Activated CD4-positive, alpha-beta T cell treated with anti-CD3 and anti-CD28 coated beads, Interleukin-2, amount 50 U/mL, for 4 hours (primary cell): ENCODE measurements around the gene ITPRIP.

ENCODE experiments used
- DNase-seq, 2 experiments: peaks; one replicate each; pipeline ENCODE4 v3.0.0-alpha.2; 2020

ITPRIP gene

DNA sequence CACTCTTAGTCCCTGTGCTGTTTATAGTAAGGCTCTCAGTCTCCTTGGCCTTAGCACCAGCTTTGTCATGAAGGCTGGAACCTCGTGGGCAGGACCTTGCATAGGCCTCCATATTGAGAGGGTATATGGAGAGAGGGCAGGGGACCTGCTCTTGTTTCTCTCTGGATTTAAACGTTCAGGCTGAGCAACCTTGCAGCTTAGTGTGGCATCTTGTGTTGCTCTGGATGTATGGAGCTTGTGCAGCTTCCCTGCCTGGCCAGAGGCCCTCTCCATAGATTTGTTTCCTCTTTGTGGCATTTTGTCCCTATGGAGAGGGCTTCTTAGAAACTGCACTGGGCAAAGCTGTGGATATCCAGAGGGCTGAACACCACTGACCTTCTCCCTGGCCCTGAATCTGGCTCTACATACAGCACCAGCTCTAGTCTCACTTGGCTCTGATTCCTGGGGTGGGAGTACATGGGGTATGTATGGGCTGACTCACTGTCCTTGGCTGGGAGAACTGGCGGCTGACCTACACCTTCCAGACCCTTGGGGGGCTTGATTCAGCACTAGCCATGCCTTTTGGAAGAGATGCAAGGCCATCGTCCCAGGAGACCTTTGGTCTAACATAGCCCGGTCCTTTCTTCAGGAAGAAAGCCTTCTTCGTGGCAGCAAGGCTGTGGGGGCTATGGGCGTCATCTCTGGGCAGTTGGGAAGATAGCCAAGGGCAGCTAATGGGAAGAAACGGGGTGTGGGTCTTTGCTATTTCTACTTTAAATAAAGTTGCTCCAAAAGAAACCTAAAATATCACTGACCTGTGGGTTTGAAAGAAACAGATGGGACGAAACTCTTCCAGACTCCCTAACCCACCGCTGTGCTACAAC, 30.5 kb downstream of the ITPRIP start:
- DNase-seq: no peak

DNA sequence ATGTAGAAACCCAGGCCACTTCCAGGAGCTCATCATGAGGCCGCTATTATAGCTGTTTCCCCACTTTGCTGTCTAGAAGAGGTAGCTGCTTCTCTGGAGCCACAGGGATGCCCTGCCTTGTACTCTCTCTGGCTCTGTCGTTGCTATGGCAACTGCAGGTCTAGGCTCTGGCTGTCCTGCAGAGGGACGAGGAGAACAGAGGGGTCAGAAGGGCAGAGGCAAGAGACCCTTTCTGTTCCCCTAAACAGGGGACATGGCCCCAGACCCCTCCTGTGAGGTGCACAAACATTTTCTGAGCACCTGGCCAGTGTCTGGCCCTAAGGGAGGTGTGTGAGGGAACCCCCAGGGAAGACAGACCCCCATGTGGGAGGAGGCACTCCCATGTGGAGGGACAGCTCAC, 31.4 kb downstream of the ITPRIP start:
- DNase-seq: no peak

DNA sequence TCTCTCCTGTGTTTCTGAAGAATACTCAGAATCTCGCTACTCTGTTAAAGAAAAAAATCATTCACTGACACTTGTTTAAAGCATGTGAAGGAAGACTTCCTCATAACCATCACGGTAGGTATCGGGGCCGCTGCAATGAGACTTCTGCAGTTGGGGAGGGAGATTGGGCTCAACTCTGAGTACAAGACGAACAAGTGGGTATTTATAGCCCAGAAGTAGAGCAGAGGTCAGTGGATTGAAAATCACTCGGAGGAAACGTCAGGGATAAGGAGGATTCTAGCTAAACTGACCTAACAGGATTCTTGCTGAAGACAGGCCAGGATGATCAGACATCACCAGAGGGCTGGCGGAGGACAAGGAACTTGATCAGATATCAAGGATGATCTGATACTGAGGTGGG, 33.3 kb downstream of the ITPRIP start:
- DNase-seq: no peak

DNA sequence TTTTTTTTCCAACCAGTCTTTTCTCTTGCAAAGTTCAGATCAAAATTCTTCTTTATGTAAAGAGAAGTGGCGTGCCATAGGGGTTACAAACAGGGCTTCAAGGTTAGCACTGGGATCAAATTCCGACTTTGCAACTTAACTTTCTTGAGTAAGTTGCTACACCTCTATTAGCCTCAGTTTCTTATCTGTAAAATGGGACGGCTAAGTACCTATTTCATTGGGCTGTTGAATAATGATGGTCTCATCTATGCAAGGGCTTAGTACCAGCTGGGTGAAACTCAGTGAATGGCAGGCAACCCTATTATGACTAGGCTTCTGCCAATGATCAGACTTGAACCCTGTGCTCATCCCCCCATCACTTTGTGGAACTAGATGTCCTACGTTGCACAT, 33.9 kb downstream of the ITPRIP start:
- DNase-seq: no peak

DNA sequence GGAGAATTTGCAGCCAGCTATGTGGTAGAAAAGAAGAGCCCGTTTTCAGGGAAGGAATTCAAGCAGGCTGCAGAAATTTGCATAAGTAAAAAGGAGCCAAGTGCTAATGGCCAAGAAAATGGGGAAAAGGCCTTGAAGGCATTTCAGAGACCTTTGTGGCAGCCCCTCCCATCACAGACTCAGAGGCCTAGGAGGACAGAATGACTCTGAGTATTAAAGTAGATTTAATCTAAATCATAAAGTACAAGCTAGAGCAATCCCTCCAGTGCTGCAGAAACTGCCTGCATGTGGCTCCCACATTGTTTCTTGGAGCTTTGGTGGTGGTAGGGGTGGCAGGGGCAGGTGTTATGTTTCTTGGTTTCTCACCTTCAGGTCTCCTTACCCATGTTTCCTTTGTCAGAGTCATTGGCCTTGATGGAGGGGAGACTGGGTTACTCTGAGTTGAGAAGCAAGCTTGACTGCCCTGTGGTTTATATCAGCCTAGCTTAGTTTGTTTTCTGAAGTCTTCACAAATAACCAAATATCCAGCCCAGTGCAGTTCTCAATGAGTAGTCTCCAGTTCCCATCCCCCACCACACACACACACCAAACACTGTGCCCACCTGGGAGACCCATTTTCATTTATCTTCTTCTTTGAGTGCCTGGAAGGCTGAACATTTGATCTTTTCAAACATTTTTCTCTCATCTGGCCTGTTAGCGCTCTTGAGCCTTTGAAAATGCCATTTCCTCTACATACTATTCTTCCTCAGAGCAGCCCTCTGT, 34.5 kb downstream of the ITPRIP start:
- DNase-seq: no peak

DNA sequence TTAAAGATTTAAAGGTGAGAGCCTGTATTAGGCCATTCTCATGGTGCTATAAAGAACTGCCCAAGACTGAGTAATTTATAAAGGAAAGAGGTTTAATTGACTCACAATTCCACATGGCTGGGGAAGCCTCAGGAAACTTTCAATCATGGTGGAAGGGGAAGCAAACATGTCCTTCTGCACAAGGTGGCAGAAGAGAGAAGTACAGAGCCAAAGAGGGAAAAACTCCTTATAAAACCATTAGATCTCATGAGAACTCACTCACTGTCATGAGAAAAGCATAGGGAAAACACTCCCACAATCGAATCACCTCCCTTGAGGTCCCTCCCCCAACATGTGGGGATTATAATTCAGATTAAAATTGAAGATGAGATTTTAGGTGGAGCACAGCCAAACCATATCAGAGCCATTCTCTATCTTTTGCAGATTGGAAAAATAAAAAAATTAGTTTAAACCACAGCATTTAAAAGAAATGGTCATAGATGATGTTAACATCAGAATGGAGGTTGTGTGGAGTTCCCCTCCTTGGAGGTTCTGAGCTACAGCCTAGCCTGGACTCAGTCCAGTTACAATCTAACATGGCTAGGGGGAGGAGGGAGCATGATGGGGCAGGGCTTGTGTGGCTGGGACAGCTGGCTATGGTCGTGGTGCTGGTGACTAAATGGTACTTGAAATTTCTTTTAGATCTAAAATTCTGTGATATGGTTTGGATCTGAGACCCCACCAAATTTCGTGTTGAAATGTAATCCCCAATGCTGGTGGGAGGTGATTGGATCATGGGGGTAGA, 36.2 kb downstream of the ITPRIP start:
- no peak for DNase-seq

DNA sequence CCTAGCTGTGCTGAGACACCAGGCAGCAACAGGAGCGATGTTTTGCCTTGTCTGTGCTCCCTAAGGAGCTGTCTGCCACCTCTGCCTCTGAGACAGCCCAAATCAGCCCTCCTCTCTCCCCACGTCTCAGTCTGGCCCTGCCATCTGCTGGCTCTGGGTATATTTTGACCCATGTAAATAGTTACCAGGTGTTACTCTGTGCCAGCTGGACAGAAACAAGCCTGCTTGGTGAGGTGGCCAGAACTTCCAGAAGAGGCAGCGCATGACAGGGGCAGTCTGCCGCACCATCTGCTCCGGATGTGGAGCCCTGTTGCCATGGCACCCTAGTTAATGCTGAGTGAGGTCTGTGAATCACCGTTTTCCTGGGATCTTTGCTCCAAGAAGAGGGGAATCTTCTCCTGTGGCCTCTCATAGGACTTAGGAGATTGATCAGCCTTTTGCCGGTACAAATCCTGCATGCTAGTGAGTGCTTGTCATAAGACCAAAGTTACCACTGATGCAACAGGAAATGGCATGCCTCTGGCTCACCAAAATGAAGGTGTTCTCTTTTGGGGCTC, 37.5 kb downstream of the ITPRIP start:
- DNase-seq: no peak

DNA sequence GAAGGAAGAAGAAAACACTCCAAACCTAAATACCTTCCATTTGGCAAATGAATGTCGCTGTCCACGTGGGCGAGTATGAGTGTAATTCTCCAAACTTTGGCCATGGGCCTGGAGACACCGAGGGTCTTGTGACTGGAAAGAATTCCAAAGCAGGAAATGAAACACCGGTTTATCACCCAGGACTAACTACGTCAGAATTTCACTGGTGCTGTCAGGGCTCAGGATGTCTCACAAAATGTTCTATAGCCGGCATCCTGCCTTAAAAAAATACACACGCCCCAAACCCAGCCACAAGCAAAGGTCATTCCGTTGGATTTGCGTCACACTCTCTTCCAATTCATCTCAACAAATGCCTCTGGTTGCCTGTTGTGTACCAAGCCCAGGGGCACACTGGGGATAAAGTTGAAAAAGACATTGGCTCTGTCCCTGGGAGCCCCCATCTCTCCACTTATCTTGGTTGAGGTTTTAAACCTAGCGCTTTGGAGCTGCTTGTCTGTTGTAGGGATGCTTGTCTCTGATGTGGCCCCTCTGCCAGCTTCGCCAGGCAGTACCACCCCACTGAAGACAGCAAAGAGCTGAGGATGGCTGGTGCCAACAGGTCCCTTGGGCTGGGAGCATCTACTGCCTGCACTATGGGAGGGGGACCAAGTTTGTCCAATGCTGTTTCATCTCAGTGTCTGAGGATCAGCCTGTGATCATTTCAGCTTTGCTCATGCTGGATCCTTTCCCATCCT, 38.1 kb downstream of the ITPRIP start:
- DNase-seq: no peak

DNA sequence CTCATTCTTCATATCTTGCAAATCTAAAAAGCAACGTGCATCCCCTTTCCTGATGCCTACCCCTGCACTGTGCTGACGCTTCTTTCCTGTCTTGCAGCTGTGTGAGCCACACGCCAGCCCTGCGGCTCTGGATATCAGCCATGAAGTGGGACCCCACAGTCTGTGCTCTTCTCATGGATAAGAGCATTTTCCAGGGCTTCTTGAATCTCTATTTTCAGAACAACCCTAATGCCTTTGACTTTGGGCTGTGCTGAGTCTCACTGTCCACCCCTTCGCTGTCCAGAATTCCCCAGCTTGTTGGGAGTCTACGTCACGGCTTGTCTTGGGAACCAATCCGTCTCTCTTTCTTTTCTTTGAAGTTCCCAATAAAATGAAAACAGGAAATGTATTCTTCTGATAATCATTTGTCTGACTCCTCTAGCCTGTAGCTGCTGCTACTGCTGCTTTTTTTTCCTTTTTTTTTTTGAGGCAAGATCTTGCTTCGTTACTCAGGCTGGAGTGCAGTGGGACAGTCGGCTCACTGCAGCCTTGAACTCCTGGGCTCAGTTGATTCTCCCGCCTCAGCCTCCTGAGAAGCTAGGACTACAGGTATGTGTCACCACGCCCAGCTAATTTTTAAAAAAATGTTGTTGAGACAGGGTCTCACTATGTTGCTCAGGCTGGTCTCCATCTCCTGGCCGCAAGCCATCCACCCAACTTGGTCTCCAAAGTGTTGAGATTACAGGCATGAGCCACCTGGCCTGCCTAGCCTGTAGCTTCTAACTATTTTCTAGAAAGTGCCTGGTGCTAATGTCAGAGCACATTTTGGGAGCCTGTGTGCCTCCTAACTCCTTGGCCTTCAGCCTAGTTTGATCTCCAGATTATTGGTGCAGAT, 39.0 kb downstream of the ITPRIP start:
- DNase-seq: no peak

DNA sequence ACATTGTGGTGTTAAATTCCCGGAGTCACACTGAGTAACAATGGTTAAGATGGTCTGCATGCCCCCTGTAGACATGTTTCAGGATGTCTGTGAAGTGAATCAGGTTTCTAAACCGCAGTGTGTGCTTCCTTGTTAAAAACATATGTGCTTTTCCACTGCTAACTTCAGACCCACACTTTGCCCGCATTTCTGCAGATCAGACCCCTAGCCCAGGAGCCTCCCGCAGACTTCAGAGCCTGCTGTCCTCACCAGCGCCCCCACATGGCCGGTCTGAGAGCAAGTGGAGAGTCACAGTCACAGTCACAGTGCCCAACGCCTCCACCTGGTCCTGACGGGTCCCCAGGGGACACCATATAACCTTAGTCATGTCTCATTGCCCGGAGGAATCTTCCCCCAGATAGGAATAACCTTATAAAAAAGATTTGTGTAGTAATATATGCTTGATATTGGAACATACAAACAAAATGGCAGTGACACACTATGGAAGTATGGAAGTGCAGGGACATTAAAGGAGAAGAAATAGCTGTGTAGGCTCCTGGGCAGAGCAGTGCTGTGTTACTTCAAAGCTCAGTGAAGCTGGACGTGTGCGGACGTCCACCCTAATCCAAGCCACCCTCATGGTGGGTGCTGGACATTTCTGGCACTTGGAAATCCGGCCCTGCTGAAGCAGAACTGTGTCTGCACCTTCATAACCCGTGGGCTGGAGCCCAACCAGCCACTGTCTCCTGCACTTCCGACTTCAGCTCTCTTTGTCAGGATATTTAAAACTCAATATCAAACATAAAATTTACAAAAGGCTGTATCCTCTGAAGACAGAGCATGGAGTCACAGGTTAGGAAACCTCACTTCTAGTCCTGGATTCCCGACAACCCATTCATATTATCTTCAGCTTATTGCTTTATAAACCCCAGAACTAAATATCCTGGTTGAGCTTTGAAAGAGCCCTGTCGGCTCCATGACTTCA, 40.3 kb downstream of the ITPRIP start:
- DNase-seq: no peak

DNA sequence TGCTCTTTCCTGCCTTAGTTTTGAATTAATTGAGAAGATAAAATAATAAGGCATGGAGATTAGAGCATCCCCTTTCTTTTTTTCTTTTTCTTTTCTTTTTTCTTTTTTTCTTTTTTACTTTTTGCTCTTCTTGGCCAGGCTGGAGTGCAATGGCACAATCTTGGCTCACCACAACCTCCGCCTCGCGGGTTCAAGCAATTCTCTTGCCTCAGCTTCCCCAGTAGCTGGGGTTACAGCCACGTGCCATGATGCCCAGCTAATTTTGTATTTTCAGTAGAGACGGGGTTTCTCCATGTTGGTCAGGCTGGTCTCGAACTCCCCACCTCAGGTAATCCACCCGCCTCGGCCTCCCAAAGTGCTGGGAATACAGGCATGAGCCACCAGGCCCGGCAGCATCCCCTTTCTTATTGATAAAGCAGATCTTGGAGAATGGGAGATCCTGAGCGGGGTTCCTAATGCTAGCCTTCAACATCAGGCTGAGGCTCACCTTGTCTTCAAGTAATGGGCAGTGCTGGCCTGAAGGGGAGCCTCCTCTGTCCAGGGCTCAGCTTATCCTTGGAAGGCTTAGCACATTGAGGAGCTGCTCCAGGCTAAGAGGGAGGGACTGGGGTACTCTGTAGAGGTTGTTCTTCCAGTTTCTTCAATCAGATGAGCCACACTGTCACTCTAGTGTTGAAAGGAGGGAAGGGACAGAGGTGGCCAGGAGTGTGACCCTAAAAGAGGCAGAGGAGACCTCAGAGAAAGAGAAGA, 41.4 kb downstream of the ITPRIP start:
- no peak for DNase-seq

DNA sequence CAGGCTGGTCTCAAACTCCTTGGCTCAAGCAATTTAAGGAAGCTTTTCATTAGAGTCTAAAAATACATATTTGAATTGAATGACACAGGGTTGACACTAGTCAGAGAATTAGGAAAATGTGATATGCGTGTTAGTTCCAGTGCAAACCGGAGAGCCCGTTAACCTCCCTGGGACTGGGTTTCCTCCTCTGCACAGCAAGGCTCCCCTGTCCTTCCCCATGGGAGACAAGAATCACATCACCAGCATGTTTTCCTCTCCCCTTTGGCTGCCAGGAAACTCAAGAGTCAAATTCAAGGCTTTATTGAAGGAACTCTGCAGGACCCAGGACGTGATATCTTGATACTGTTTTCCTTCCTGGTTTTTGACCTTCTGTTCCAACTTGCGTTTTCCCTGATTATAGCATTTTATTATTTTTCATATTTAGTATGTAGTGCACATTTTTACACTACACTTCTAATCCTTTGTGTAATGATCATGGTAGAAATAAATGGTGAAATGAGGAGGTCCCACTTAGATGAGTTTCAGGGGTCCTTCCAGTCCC, 44.4 kb downstream of the ITPRIP start:
- DNase-seq: no peak

DNA sequence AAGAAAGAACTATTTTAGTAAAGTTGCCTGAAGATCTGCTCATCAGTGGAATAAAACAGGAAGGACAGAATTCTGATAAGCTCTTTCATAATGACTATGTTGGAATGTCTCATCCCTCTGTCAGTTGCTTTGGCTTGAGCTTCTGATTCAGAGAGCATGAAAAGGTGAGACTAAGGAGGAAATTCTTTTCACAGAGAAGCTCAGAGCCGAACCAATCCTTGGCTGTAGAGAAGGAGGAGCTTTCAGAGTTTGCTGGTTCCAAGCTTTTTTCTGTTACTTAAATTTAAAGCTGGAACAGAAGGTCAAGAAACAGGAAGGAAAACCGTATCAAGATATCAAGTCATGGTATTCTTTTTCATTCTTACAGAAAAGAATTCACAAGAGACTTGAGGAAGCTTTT, 45.3 kb downstream of the ITPRIP start:
- DNase-seq: no peak

DNA sequence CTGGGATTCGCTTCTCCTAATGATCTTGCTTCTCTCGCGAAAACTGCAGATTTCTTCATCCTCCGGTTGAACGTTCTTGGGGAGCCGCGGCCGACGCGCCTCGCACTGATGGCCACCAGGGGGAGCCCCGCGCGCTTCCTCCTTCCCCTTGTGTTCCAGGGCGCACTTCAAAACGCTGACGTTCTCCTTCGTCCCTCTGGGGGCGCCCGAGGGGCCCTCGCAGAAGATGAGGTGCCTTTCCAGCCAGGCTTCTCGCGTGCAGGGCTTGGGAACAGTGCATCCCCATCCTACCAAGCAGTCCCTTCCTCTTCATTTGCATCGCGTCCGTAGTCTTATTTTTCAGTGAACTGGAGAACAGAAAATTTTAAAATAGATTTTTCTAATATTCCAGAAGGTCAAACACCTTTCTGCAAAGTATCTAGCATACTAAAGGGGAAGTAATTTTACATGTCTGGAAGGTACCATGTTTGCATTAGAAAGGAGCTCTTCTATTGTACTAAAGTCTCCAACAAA, 46.8 kb downstream of the ITPRIP start:
- DNase-seq: peak; percentile 83 to 84

DNA sequence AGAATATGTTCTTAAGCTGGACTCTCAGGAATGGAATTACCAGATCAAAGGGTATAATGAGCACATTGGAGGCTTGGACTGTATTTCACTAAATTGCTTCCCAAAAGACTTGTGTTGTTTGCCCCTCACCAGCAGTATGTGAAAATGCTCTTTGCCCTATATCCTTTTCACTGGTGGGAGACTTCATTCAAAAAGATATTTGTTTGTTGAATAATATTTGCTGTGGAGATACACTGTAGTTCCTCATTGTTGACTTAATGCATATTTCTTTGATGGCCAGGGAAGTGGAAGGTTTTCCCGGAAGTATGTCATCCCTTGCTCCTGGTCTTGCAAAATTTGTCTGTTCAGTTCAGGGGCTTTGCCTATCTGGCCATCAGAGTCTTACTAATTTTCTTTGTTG, 49.9 kb downstream of the ITPRIP start:
- no peak for DNase-seq

DNA sequence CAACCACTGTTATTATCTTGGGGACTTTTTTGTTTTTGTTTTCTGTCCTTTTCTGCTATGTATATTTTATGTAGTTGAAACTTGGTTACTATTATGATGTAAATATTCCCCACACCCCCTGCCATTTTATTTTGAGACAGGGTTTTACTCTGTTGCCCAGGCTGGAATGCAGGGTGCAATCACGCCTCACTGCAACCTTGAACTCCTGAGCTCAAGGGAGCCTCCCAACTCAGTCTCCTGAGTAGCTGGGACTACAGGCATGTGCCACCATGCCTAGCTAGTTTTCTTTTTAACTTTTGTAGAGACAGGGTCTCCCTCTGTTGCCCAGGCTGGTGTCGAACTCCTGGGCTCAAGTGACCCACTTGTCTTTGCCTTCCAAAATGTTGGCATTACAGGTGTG, 51.3 kb downstream of the ITPRIP start:
- DNase-seq: no peak

DNA sequence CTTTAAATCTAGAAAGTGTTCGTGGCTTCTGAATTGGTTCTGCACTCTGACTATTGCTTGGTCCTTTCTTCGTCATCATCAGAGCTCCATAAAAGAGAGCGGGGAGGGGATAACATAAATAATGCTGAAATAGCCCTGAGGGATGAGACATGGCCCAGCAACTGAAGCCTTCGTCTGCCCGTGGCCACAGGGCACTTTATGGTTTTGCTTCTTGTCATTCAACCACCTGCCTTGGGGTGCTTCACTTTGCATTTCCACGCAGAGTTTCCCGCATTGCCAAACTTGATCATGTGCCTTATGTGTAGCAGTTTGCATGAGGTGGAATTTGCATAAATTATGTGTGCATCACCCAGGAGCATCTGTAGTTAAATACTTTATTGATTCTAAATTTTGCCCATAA, 53.4 kb downstream of the ITPRIP start:
- no peak for DNase-seq

DNA sequence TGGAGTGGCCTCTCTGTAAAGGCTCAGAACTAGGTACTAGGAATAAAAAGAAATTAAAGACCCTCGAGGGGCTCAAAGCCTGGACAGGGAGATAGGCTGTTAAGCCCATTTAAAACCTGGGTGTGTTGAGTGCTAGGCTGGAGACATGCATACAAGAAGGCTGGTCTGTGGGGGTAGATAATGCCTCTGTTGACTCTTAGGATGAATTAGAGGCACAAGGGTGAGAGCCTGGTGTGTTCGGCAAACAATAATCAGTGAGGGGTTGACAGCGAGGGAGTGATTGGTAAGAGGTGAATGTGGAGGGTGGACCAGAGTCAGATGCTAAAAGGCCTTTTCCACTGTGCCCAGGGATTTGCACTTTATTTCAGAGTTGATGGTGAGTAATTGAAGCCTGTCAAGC, 56.6 kb downstream of the ITPRIP start:
- DNase-seq: no peak
